ENCODE data around the gene PACRG.

- TF ChIP-seq TCF7 (CRISPR knock-in tag; IDR thresholded peaks at IDR 0.05; ENCODE audit: low read depth) (no peak), CREB1 (CRISPR knock-in tag; IDR thresholded peaks at IDR 0.05) (no peak), ZNF232 (CRISPR knock-in tag; IDR thresholded peaks at IDR 0.05) (no peak), NFYB (CRISPR knock-in tag; conservative IDR thresholded peaks at IDR 0.05; ENCODE audit: low read depth) (no peak), NFE2L1 (CRISPR knock-in tag; IDR thresholded peaks at IDR 0.05) (no peak), ZMAT4 (CRISPR knock-in tag; IDR thresholded peaks at IDR 0.05) (no peak)
- TF ChIP-seq, protein P1, sequence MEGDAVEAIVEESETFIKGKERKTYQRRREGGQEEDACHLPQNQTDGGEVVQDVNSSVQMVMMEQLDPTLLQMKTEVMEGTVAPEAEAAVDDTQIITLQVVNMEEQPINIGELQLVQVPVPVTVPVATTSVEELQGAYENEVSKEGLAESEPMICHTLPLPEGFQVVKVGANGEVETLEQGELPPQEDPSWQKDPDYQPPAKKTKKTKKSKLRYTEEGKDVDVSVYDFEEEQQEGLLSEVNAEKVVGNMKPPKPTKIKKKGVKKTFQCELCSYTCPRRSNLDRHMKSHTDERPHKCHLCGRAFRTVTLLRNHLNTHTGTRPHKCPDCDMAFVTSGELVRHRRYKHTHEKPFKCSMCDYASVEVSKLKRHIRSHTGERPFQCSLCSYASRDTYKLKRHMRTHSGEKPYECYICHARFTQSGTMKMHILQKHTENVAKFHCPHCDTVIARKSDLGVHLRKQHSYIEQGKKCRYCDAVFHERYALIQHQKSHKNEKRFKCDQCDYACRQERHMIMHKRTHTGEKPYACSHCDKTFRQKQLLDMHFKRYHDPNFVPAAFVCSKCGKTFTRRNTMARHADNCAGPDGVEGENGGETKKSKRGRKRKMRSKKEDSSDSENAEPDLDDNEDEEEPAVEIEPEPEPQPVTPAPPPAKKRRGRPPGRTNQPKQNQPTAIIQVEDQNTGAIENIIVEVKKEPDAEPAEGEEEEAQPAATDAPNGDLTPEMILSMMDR (IDR thresholded peaks at IDR 0.05): no peak
- TF ChIP-seq, protein P2, sequence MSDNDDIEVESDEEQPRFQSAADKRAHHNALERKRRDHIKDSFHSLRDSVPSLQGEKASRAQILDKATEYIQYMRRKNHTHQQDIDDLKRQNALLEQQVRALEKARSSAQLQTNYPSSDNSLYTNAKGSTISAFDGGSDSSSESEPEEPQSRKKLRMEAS (CRISPR knock-in tag; IDR thresholded peaks at IDR 0.05): no peak
- TF ChIP-seq, protein P3, sequence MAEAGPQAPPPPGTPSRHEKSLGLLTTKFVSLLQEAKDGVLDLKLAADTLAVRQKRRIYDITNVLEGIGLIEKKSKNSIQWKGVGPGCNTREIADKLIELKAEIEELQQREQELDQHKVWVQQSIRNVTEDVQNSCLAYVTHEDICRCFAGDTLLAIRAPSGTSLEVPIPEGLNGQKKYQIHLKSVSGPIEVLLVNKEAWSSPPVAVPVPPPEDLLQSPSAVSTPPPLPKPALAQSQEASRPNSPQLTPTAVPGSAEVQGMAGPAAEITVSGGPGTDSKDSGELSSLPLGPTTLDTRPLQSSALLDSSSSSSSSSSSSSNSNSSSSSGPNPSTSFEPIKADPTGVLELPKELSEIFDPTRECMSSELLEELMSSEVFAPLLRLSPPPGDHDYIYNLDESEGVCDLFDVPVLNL (CRISPR knock-in tag; IDR thresholded peaks at IDR 0.05; ENCODE audit: borderline replicate concordance, low read depth): no peak
Measured at GRCh38 chr6:162856885-162857284, 129.1 kb downstream of the PACRG start.
